T-helper 17 cell (primary cell): ENCODE data around the gene TPPP. TPM values are rescaled to one million over a fixed set of nuclear protein-coding genes. Genes with fewer than 3 reads are reported as not detected.
A peak's percentile ranks its signal among the peaks of the same experiment; 100 is the strongest.
"Not testable (repeated sequence)": the region's sequence is repeated elsewhere in the genome, so short reads cannot be mapped to it uniquely, and the experiment has no call there.

Experiments
- ATAC-seq: fragments of 150-1000 bp; cut with Tn5 transposase; 2 replicates; pipeline ENCODE4 v1.10.0; 2021; ENCODE audit warnings: mild to moderate bottlenecking, moderate library complexity
- DNase-seq, 3 donors: peaks; one replicate each; pipeline versions ENCODE4 v3.0.0 to v3.0.0-alpha.2; 2020 to 2021
- H3K9me3 ChIP-seq: one replicate; pipeline ENCODE4 v1.7.0; 2013; ENCODE audit warnings: low read length, mild to moderate bottlenecking; ENCODE audit not compliant: control insufficient read depth, poor library complexity, severe bottlenecking
- H3K27ac Mint-ChIP-seq: one replicate; pipeline ENCODE4 v1.8.0; 2022; ENCODE audit warnings: mild to moderate bottlenecking, moderate library complexity, mixed read lengths
- H3K27me3 Mint-ChIP-seq: one replicate; pipeline ENCODE4 v1.8.0; 2022; ENCODE audit warnings: mixed read lengths
- H3K36me3 Mint-ChIP-seq: one replicate; pipeline ENCODE4 v1.8.0; 2022; ENCODE audit warnings: low read depth, mixed read lengths
- H3K4me1 Mint-ChIP-seq: one replicate; pipeline ENCODE4 v1.8.0; 2022; ENCODE audit warnings: mild to moderate bottlenecking, mixed read lengths
- H3K4me3 Mint-ChIP-seq: one replicate; pipeline ENCODE4 v1.8.0; 2022; ENCODE audit warnings: mild to moderate bottlenecking, moderate library complexity, mixed read lengths
- total RNA-seq, 4 donors: library from RNA in 2 of 4; stranded (reverse) in 2 of 4; gene quantifications; one replicate each; pipeline ENCODE4 v1.2.3 and lab custom pipeline; 2022 to 2026

Gene TPPP
- total RNA-seq, 2 donors from 2014 or later, result 17.3 to 35.4 TPM

DNA sequence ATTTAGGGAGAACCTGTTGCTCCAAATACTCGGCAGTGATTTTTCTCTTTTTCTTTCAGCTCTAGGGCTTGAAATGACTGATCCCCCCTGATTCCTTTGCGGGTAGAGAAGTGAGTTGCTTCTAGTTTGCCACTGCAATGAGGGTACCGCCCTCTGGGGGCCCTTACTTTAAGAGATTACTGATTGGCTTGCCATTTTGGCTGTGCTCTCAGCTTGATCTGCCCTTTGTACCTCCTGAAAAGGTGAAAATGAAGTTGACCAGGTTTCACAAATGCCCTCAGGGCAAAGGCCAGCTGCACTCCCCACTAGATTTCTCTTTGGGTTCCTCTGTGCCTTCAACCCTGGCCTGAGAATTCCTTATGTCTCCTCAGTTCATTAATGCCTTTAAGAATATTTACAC lies 20.5 kb upstream of the TPPP start:
- DNase-seq, H3K4me1 Mint-ChIP-seq, H3K27ac Mint-ChIP-seq, H3K9me3 ChIP-seq, H3K4me3 Mint-ChIP-seq, H3K36me3 Mint-ChIP-seq, ATAC-seq, H3K27me3 Mint-ChIP-seq: not testable (repeated sequence)

DNA sequence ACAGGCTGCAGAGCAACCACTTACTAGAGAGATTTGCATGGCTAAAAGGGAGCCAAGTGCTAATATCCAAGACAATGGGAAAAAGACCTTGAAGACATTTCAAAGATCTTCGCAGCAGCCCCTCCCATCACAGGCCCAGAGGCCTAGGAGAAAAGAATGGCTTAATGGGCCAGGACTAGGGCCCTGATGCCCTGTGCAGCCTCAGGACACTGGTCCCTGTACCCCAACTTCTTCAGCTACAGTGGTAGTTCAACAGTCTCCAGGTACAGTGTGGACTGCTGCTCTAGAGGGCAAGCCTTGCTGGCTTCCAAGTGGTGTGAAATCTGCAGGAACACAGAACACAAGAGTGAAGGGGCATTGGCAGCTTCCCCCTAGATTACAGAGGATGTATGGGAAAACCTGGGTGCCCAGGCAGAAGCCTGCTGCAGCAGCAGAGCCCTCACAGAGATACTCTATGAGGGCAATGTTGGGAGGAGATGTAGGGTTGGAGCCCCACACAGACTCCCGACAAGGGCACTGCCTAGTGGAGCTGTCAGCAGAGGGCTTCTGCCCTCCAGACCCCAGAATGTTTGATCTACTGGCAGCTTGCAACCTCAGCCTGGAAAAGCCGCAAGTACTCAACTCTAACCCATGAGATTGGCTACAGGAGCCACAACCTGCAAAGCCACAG lies 15.8 kb upstream of the TPPP start:
- not testable (repeated sequence) for H3K36me3 Mint-ChIP-seq, H3K27me3 Mint-ChIP-seq, H3K27ac Mint-ChIP-seq, DNase-seq, ATAC-seq, H3K9me3 ChIP-seq, H3K4me3 Mint-ChIP-seq, H3K4me1 Mint-ChIP-seq

- H3K27me3 Mint-ChIP-seq, H3K9me3 ChIP-seq, H3K4me3 Mint-ChIP-seq, ATAC-seq, H3K27ac Mint-ChIP-seq, H3K36me3 Mint-ChIP-seq, H3K4me1 Mint-ChIP-seq, DNase-seq: not testable (repeated sequence)
Observed at GRCh38 chr5:708374-708773, 15.2 kb upstream of the TPPP start.

- not testable (repeated sequence) for H3K4me1 Mint-ChIP-seq, H3K27ac Mint-ChIP-seq, H3K27me3 Mint-ChIP-seq, ATAC-seq, H3K9me3 ChIP-seq, H3K4me3 Mint-ChIP-seq, H3K36me3 Mint-ChIP-seq, DNase-seq
Observed at GRCh38 chr5:706127-706526, 13.0 kb upstream of the TPPP start.

- not testable (repeated sequence) for ATAC-seq, H3K9me3 ChIP-seq, H3K4me1 Mint-ChIP-seq, H3K36me3 Mint-ChIP-seq, H3K4me3 Mint-ChIP-seq, H3K27me3 Mint-ChIP-seq, DNase-seq
- H3K27ac Mint-ChIP-seq, result peak overlapping the region; percentile 1
Observed at GRCh38 chr5:696753-697702, 3.9 kb upstream of the TPPP start.

DNA sequence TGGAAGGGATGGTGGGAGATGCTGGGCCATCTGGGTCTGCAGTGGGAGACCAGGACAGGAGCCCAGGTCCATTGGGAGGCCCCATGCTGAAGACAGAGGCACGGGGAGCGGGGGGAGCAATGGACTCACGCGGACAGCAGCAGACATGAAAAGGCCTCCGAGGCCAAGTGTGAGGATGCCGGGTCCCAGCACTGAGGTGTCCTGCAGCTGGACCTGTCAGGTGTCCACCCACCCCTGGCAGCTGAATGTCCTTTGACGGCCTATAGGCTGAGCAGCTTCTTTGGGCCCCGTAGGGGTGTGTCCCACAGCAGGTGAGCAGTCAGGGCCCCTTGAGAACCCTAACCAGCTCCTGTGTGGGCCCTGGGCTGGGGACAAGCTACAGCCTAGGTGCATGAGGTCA lies 3.0 kb upstream of the TPPP start:
- not testable (repeated sequence) for DNase-seq, H3K4me1 Mint-ChIP-seq, H3K27ac Mint-ChIP-seq, H3K4me3 Mint-ChIP-seq, H3K27me3 Mint-ChIP-seq, ATAC-seq, H3K9me3 ChIP-seq, H3K36me3 Mint-ChIP-seq

GRCh38 chr5:695475-695874 lies 2.3 kb upstream of the TPPP start:
- not testable (repeated sequence) for H3K9me3 ChIP-seq, H3K36me3 Mint-ChIP-seq, DNase-seq, ATAC-seq, H3K27me3 Mint-ChIP-seq, H3K4me3 Mint-ChIP-seq, H3K4me1 Mint-ChIP-seq, H3K27ac Mint-ChIP-seq

DNA sequence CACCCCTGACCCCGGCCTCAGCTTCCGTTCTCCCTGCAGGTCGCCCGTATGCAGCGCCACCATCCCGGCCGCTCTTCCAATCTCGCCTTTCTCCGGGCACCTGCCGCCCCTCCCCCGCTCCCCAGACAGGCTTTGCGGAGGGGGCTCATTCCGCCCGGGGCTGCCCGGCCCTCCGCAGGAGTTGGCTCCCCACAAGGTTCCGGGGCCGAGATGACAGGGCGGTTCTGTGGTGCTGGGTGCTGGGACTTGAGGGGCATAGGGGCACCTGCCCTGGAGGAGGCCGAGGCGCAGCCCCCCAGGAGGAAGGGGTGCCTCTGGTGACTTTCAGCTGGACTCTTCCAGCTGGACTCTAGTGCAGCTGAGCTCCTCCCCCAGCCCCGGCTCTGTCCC lies 885 bp upstream of the TPPP start:
- not testable (repeated sequence) for H3K27ac Mint-ChIP-seq, H3K4me1 Mint-ChIP-seq, H3K27me3 Mint-ChIP-seq, DNase-seq, H3K36me3 Mint-ChIP-seq, H3K9me3 ChIP-seq
- ATAC-seq, result peak; percentile 7
- H3K4me3 Mint-ChIP-seq, result peak overlapping the region; percentile 31

- DNase-seq, H3K27me3 Mint-ChIP-seq, H3K4me1 Mint-ChIP-seq, H3K9me3 ChIP-seq, H3K36me3 Mint-ChIP-seq: not testable (repeated sequence)
- H3K27ac Mint-ChIP-seq, result peak overlapping the region; percentile 8
- ATAC-seq, result peak; percentile 37
- peak overlapping the region; percentile 84 for H3K4me3 Mint-ChIP-seq
Observed at GRCh38 chr5:692529-693041, 567 bp downstream of the TPPP start.

GRCh38 chr5:691817-692528 lies 1.2 kb downstream of the TPPP start:
- ATAC-seq (no peak), DNase-seq (no peak)
- peak overlapping the region; percentile 8 for H3K27ac Mint-ChIP-seq
- H3K4me1 Mint-ChIP-seq, result peaks cover 2% of the 10 kb centered on the region
- H3K36me3 Mint-ChIP-seq, result no peaks in the 10 kb centered on the region
- H3K27me3 Mint-ChIP-seq, result no peaks in the 10 kb centered on the region
- H3K4me3 Mint-ChIP-seq, result peak overlapping the region; percentile 84
- H3K9me3 ChIP-seq, result no peaks in the 10 kb centered on the region

DNA sequence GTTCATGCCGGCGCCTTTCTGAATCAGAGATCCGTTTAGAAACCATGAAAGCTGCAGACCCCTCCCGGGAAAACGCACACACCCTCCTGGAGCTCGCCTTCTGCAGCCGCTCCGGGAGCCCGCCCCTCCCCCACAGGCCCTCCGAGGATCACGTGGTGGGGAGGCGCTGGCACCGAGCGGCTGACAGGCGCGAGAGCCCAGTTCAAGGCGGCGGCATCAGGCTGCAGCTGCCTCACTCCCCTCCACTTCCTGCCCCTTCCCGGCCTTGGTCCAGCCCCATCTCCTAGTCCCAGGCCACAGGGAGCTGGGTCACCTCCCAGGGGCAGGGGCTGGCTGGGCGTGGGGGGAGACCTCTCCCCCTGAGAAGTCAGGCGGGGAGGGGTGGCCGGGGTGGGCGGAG lies 2.1 kb downstream of the TPPP start:
- H3K9me3 ChIP-seq, ATAC-seq, H3K4me3 Mint-ChIP-seq, H3K4me1 Mint-ChIP-seq, H3K27me3 Mint-ChIP-seq, DNase-seq, H3K27ac Mint-ChIP-seq, H3K36me3 Mint-ChIP-seq: not testable (repeated sequence)

DNA sequence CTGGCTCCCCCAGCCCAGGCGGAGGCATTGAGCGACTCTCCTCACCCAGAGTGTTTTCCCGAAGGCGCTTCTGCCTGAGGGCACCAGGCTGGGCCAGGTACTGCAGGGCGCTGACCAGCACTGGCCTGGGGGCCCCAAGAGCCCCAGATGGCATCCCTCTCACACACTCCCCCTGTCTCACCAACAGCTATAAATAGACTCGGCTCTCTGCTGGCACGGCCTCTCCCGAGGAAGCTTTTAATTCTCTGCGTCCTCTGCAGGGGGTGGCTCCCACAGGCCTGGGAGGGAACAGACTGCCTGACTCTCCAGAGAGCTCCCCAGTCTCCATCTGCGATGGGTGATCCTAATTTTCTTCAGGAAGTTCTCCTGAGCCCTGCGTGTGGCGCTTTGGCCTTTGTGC lies 2.9 kb downstream of the TPPP start:
- H3K4me1 Mint-ChIP-seq, H3K9me3 ChIP-seq, ATAC-seq, DNase-seq, H3K27me3 Mint-ChIP-seq, H3K4me3 Mint-ChIP-seq, H3K36me3 Mint-ChIP-seq, H3K27ac Mint-ChIP-seq: not testable (repeated sequence)

- not testable (repeated sequence) for DNase-seq, ATAC-seq, H3K9me3 ChIP-seq, H3K4me1 Mint-ChIP-seq, H3K27ac Mint-ChIP-seq, H3K27me3 Mint-ChIP-seq, H3K36me3 Mint-ChIP-seq, H3K4me3 Mint-ChIP-seq
Observed at GRCh38 chr5:688348-689010, 4.7 kb downstream of the TPPP start.
